CD14-positive monocyte (primary cell): Measurements from ENCODE around the gene DDX10. TPM values are rescaled to one million over a fixed set of nuclear protein-coding genes. Genes with fewer than 3 reads are reported as not detected.

ENCODE experiments used
- DNase-seq, 3 donors: peaks; one replicate each; pipeline ENCODE4 v3.0.0-alpha.2; 2011 to 2022
- H2AFZ ChIP-seq: 2 replicates; pipeline ENCODE4 v1.6.0; 2012; ENCODE audit warnings: mild to moderate bottlenecking, low read depth, low read length, inconsistent platforms; ENCODE audit not compliant: insufficient read depth, poor library complexity, severe bottlenecking
- H3K27ac ChIP-seq, 2 donors: 1 replicate in 1 of 2; 2 replicates in 1 of 2; pipeline ENCODE4 v1.5.1; 2012 to 2013; ENCODE audit warnings: low read length in 2 of 2, control low read depth in 1 of 2, inconsistent platforms in 1 of 2, low read depth in 1 of 2, mild to moderate bottlenecking in 1 of 2
- H3K27me3 ChIP-seq, 2 donors: one replicate each; pipeline versions ENCODE4 v1.6.0 to v1.6.1; 2011 to 2013; ENCODE audit warnings: low read length in 2 of 2; ENCODE audit not compliant: control insufficient read depth in 2 of 2, insufficient read depth in 2 of 2
- H3K36me3 ChIP-seq, 2 donors: replicated peaks in 1 of 2; 1 replicate in 1 of 2; 2 replicates in 1 of 2; pipeline versions ENCODE4 v1.5.1 to v1.6.1; 2012 to 2013; ENCODE audit warnings: low read length in 2 of 2, control low read depth in 1 of 2, inconsistent platforms in 1 of 2, mild to moderate bottlenecking in 1 of 2; ENCODE audit not compliant: insufficient read depth in 2 of 2, control insufficient read depth in 1 of 2
- H3K4me1 ChIP-seq, 2 donors: 1 replicate in 1 of 2; 2 replicates in 1 of 2; pipeline versions ENCODE4 v1.5.1 to v1.6.1; 2012 to 2013; ENCODE audit warnings: low read length in 2 of 2, control low read depth in 1 of 2, inconsistent platforms in 1 of 2, mild to moderate bottlenecking in 1 of 2, moderate library complexity in 1 of 2; ENCODE audit not compliant: insufficient read depth in 2 of 2, control insufficient read depth in 1 of 2
- H3K4me2 ChIP-seq: replicated peaks from 2 replicates; pipeline ENCODE3; 2012; ENCODE audit warnings: low read length, moderate library complexity, mild to moderate bottlenecking; ENCODE audit not compliant: poor library complexity, severe bottlenecking; ENCODE audit errors: extremely low read depth
- H3K4me3 ChIP-seq, 3 experiments: fragments of 200-600 bp in 1 of 3; sonication (generic) in 1 of 3; replicated peaks in 1 of 3; 1 replicate in 2 of 3; 2 replicates in 1 of 3; pipeline ENCODE4 v1.5.1; 2011 to 2013; ENCODE audit warnings: low read length in 3 of 3, mild to moderate bottlenecking in 3 of 3, control low read depth in 2 of 3, low read depth in 2 of 3, inconsistent platforms in 1 of 3, moderate library complexity in 1 of 3
- H3K79me2 ChIP-seq: 2 replicates; pipeline ENCODE4 v1.6.0; 2012; ENCODE audit warnings: mild to moderate bottlenecking, control low read depth, inconsistent platforms, low read length, moderate library complexity; ENCODE audit not compliant: insufficient read depth
- H3K9ac ChIP-seq: 2 replicates; pipeline ENCODE4 v1.6.0; 2017; ENCODE audit warnings: low read length, mild to moderate bottlenecking; ENCODE audit not compliant: insufficient read depth, poor library complexity, severe bottlenecking
- H3K9me3 ChIP-seq, 2 donors: replicated peaks in 1 of 2; 1 replicate in 1 of 2; 2 replicates in 1 of 2; pipeline versions ENCODE4 v1.5.1 to v1.6.1; 2012 to 2013; ENCODE audit warnings: low read length in 2 of 2, control low read depth in 1 of 2; ENCODE audit not compliant: control insufficient read depth in 1 of 2, insufficient read depth in 1 of 2
- H4K20me1 ChIP-seq: 2 replicates; pipeline ENCODE4 v1.6.0; 2012; ENCODE audit warnings: mild to moderate bottlenecking, low read length, control low read depth, moderate library complexity; ENCODE audit not compliant: insufficient read depth
- H3K27ac Mint-ChIP-seq, 7 donors: one replicate each; pipeline ENCODE4 v1.8.0; 2020; ENCODE audit warnings: mild to moderate bottlenecking in 7 of 7, mixed read lengths in 7 of 7, moderate library complexity in 6 of 7, inconsistent platforms in 2 of 7
- H3K27me3 Mint-ChIP-seq, 3 donors: one replicate each; pipeline ENCODE4 v1.8.0; 2021 to 2022; ENCODE audit warnings: low read depth in 3 of 3, mild to moderate bottlenecking in 3 of 3, mixed read lengths in 3 of 3, moderate library complexity in 3 of 3, inconsistent platforms in 1 of 3
- H3K36me3 Mint-ChIP-seq, 2 donors: one replicate each; pipeline ENCODE4 v1.8.0; 2020; ENCODE audit warnings: mixed read lengths in 2 of 2, inconsistent platforms in 1 of 2, mild to moderate bottlenecking in 1 of 2
- H3K4me1 Mint-ChIP-seq: one replicate; pipeline ENCODE4 v1.8.0; 2020; ENCODE audit warnings: mild to moderate bottlenecking, mixed read lengths
- H3K4me3 Mint-ChIP-seq, 2 donors: one replicate each; pipeline ENCODE4 v1.8.0; 2020; ENCODE audit warnings: mild to moderate bottlenecking in 2 of 2, mixed read lengths in 2 of 2, moderate library complexity in 1 of 2
- H3K9me3 Mint-ChIP-seq, 7 donors: one replicate each; pipeline ENCODE4 v1.8.0; 2020 to 2022; ENCODE audit warnings: mixed read lengths in 7 of 7, mild to moderate bottlenecking in 6 of 7, moderate library complexity in 6 of 7, inconsistent platforms in 2 of 7
- WGBS: methylation state at CpG from one replicate; pipeline ENCODE4 v1.1.5; 2013; ENCODE audit warnings: missing lambda C conversion rate; ENCODE audit not compliant: insufficient coverage; 5-methylcytosine and 5-hydroxymethylcytosine counted together
- intact Hi-C, 2 donors: fragments of 100-400 bp; cut with micrococcal nuclease; formaldehyde crosslinking; loops; one replicate each; pipeline versions ENCODE4 v1.15.0 to v1.15.1; 2023
- polyA plus RNA-seq, 3 donors: library from polyadenylated mRNA; depleted of rRNA in 1 of 3; unstranded in 2 of 3; stranded (reverse) in 1 of 3; fragments of 300-500 nt in 2 of 3; fragments of >200 nt in 1 of 3; fragmentation: Illumina TruSeq in 2 of 3; gene quantifications; 1 replicate in 2 of 3; 2 replicates in 1 of 3; pipeline ENCODE4 v1.2.3, GENCODE V29; 2012 to 2021
- TF ChIP-seq, protein P1 (sequence below): fragments of 200-600 bp; IDR thresholded peaks from one replicate; pipeline ENCODE4 v1.8.0; 2022; ENCODE audit warnings: antibody characterized with exemption, mild to moderate bottlenecking

Gene DDX10
- polyA plus RNA-seq, 3 donors: 5.0 to 6.3 (median 5.3) TPM

GRCh38 chr11:108865406-108865805 lies 200.5 kb downstream of the DDX10 start:
- intact Hi-C loops: no loop called here
- no peaks in the 10 kb centered on the region for H3K27me3 ChIP-seq
- TF ChIP-seq, protein P1, sequence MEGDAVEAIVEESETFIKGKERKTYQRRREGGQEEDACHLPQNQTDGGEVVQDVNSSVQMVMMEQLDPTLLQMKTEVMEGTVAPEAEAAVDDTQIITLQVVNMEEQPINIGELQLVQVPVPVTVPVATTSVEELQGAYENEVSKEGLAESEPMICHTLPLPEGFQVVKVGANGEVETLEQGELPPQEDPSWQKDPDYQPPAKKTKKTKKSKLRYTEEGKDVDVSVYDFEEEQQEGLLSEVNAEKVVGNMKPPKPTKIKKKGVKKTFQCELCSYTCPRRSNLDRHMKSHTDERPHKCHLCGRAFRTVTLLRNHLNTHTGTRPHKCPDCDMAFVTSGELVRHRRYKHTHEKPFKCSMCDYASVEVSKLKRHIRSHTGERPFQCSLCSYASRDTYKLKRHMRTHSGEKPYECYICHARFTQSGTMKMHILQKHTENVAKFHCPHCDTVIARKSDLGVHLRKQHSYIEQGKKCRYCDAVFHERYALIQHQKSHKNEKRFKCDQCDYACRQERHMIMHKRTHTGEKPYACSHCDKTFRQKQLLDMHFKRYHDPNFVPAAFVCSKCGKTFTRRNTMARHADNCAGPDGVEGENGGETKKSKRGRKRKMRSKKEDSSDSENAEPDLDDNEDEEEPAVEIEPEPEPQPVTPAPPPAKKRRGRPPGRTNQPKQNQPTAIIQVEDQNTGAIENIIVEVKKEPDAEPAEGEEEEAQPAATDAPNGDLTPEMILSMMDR: no peak
- H3K9ac ChIP-seq: no peak overlapping the region
- WGBS: 100% methylated on average over 3 of the region's 5 CpGs
- H3K36me3 ChIP-seq: no peaks in the 10 kb centered on the region
- no peak overlapping the region for H2AFZ ChIP-seq
- H3K4me1 ChIP-seq: no peaks in the 10 kb centered on the region
- DNase-seq: no peak
- H3K4me3 ChIP-seq: no peak overlapping the region
- no peaks in the 10 kb centered on the region for H3K4me1 Mint-ChIP-seq
- H3K36me3 Mint-ChIP-seq: peaks cover 0 to 4% of the 10 kb centered on the region in 2 donors
- no peaks in the 10 kb centered on the region for H4K20me1 ChIP-seq
- no peak overlapping the region for H3K27ac ChIP-seq
- H3K9me3 ChIP-seq: no peaks in the 10 kb centered on the region
- no peak overlapping the region for H3K4me3 Mint-ChIP-seq
- H3K9me3 Mint-ChIP-seq: no peaks in the 10 kb centered on the region
- no peak overlapping the region for H3K4me2 ChIP-seq
- H3K27ac Mint-ChIP-seq: no peak overlapping the region
- H3K79me2 ChIP-seq: no peaks in the 10 kb centered on the region
- peaks cover 0 to 3% (median 0%) of the 10 kb centered on the region in 3 donors for H3K27me3 Mint-ChIP-seq

- H3K4me3 Mint-ChIP-seq: no peak overlapping the region
- Histone ChIP-seq H2AFZ (no peak overlapping the region), H3K36me3 (no peaks in the 10 kb centered on the region), H3K27me3 (no peaks in the 10 kb centered on the region), H3K79me2 (no peaks in the 10 kb centered on the region), H3K4me3 (no peak overlapping the region), H3K27ac (no peak overlapping the region), H3K9ac (no peak overlapping the region), H3K9me3 (no peaks in the 10 kb centered on the region), H4K20me1 (no peaks in the 10 kb centered on the region), H3K4me1 (no peaks in the 10 kb centered on the region), H3K4me2 (no peak overlapping the region)
- H3K4me1 Mint-ChIP-seq: peaks cover 3% of the 10 kb centered on the region
- H3K9me3 Mint-ChIP-seq: no peaks in the 10 kb centered on the region
- WGBS: no CpG with 5 or more reads among the region's 2 CpGs
- intact Hi-C loops: no loop called here
- no peak overlapping the region for H3K27ac Mint-ChIP-seq
- no peaks in the 10 kb centered on the region for H3K27me3 Mint-ChIP-seq
- DNase-seq: no peak
- H3K36me3 Mint-ChIP-seq: no peaks in the 10 kb centered on the region
- TF ChIP-seq, protein P1: no peak
Observed at GRCh38 chr11:108866781-108867180, 201.9 kb downstream of the DDX10 start.
